ENCODE data around the gene SLCO1B1. TPM values are rescaled to one million over a fixed set of nuclear protein-coding genes. Genes with fewer than 3 reads are reported as not detected.
"Not testable (repeated sequence)": the region's sequence is repeated elsewhere in the genome, so short reads cannot be mapped to it uniquely, and the experiment has no call there.

SLCO1B1 gene
- not detected for total RNA-seq
- long read RNA-seq, result 0 reads

GRCh38 chr12:21130998-21131397 lies at the start of gene SLCO1B1:
SLCO1B1 (plus strand) TSS chr12:21131194; CDS start chr12:21141575, 10,381 bp downstream.
- intact Hi-C loops (cut with DNase I), result no loop called here
- no peak for ATAC-seq
- no peak for DNase-seq

GRCh38 chr12:21084753-21085152 lies 46.2 kb upstream of the SLCO1B1 start:
- DNase-seq; ATAC-seq; intact Hi-C loops (cut with DNase I): not testable (repeated sequence)

GRCh38 chr12:21111732-21112131 lies 19.3 kb upstream of the SLCO1B1 start:
- DNase-seq, result no peak
- intact Hi-C loops (cut with DNase I), result no loop called here
- ATAC-seq, result no peak

- intact Hi-C loops (cut with DNase I), result no loop called here
- ATAC-seq (no peak), DNase-seq (no peak)
Observed at GRCh38 chr12:21113266-21113665, 17.7 kb upstream of the SLCO1B1 start.

- ATAC-seq, result no peak
- intact Hi-C loops (cut with DNase I), result no loop called here
- no peak for DNase-seq
Observed at GRCh38 chr12:21117995-21118394, 13.0 kb upstream of the SLCO1B1 start.

GRCh38 chr12:21118760-21119159 lies 12.2 kb upstream of the SLCO1B1 start:
- DNase-seq (no peak), ATAC-seq (no peak)
- intact Hi-C loops (cut with DNase I), result no loop called here

- intact Hi-C loops (cut with DNase I), result no loop called here
- no peak for ATAC-seq
- no peak for DNase-seq
Observed at GRCh38 chr12:21129351-21129750, 1.6 kb upstream of the SLCO1B1 start.

GRCh38 chr12:21129906-21130305 lies 1.1 kb upstream of the SLCO1B1 start:
- ATAC-seq (peak; percentile 53 to 75), DNase-seq (no peak)
- intact Hi-C loops (cut with DNase I), result no loop called here

GRCh38 chr12:21137318-21137999 lies 6.5 kb downstream of the SLCO1B1 start:
- ATAC-seq; intact Hi-C loops (cut with DNase I); DNase-seq: not testable (repeated sequence)

GRCh38 chr12:21138016-21138415 lies 7.0 kb downstream of the SLCO1B1 start:
- intact Hi-C loops (cut with DNase I), result no loop called here
- no peak for ATAC-seq
- DNase-seq, result no peak

- DNase-seq (no peak), ATAC-seq (no peak)
- intact Hi-C loops (cut with DNase I), result no loop called here
Observed at GRCh38 chr12:21144309-21144708, 13.3 kb downstream of the SLCO1B1 start.

- intact Hi-C loops (cut with DNase I); DNase-seq; ATAC-seq: not testable (repeated sequence)
Observed at GRCh38 chr12:21149861-21150260, 18.9 kb downstream of the SLCO1B1 start.

GRCh38 chr12:21151184-21151583 lies 20.2 kb downstream of the SLCO1B1 start:
- intact Hi-C loops (cut with DNase I), result no loop called here
- no peak for ATAC-seq
- no peak for DNase-seq

GRCh38 chr12:21155522-21156351 lies 24.7 kb downstream of the SLCO1B1 start:
- ATAC-seq (no peak), DNase-seq (no peak)
- intact Hi-C loops (cut with DNase I), result no loop called here

- ATAC-seq (no peak), DNase-seq (no peak)
- intact Hi-C loops (cut with DNase I), result no loop called here
Observed at GRCh38 chr12:21165048-21165447, 34.1 kb downstream of the SLCO1B1 start.

- intact Hi-C loops (cut with DNase I), result no loop called here
- DNase-seq, result no peak
- no peak for ATAC-seq
Observed at GRCh38 chr12:21169878-21170472, 39.0 kb downstream of the SLCO1B1 start.

GRCh38 chr12:21172079-21172478 lies 41.1 kb downstream of the SLCO1B1 start:
- intact Hi-C loops (cut with DNase I), result no loop called here
- ATAC-seq, result no peak
- DNase-seq, result no peak

- intact Hi-C loops (cut with DNase I), result no loop called here
- no peak for ATAC-seq
Observed at GRCh38 chr12:21183721-21184275, 52.8 kb downstream of the SLCO1B1 start.

GRCh38 chr12:21190016-21190415 lies 59.0 kb downstream of the SLCO1B1 start:
- DNase-seq, result no peak
- ATAC-seq, result no peak
- intact Hi-C loops (cut with DNase I), result no loop called here

More at GRCh38 chr12:21183721-21184275, 52.8 kb downstream of the SLCO1B1 start:
- DNase-seq, result no peak

GRCh38 chr12:21214433-21214832 lies 83.4 kb downstream of the SLCO1B1 start:
- DNase-seq; ATAC-seq; intact Hi-C loops (cut with DNase I): not testable (repeated sequence)
